ENCODE data around the gene CRYZL1.
A peak's percentile ranks its signal among the peaks of the same experiment; 100 is the strongest.

DNA sequence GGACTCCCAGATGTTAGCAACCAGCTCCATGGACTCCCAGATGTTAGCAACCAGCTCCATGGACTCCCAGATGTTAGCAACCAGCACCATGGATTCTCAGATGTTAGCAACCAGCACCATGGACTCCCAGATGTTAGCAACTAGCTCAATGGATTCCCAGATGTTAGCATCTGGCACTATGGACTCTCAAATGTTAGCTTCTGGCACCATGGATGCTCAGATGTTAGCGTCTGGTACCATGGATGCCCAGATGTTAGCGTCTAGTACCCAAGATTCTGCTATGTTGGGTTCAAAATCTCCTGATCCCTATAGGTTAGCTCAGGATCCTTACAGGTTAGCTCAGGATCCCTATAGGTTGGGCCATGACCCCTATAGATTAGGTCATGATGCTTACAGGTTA lies 89.9 kb downstream of the CRYZL1 start:
- no peak for TF ChIP-seq BACH1 (IDR thresholded peaks at IDR 0.05; ENCODE audit: low read length)
- TF ChIP-seq, protein P1, sequence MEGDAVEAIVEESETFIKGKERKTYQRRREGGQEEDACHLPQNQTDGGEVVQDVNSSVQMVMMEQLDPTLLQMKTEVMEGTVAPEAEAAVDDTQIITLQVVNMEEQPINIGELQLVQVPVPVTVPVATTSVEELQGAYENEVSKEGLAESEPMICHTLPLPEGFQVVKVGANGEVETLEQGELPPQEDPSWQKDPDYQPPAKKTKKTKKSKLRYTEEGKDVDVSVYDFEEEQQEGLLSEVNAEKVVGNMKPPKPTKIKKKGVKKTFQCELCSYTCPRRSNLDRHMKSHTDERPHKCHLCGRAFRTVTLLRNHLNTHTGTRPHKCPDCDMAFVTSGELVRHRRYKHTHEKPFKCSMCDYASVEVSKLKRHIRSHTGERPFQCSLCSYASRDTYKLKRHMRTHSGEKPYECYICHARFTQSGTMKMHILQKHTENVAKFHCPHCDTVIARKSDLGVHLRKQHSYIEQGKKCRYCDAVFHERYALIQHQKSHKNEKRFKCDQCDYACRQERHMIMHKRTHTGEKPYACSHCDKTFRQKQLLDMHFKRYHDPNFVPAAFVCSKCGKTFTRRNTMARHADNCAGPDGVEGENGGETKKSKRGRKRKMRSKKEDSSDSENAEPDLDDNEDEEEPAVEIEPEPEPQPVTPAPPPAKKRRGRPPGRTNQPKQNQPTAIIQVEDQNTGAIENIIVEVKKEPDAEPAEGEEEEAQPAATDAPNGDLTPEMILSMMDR (IDR thresholded peaks at IDR 0.05; ENCODE audit: control extremely low read depth in 1 of 3, insufficient read depth in 1 of 3, low read depth in 1 of 3, low read length in 3 of 3): no peak
- peak; percentile 4 to 28; a peak in 1 of 3 replicates for TF ChIP-seq POLR2A (IDR thresholded peaks at IDR 0.05; ENCODE audit: control extremely low read depth in 1 of 2, low read depth in 2 of 2, low read length in 2 of 2)
- TF ChIP-seq YY1 (IDR thresholded peaks at IDR 0.05; ENCODE audit: low read depth, low read length): no peak
- no peak for TF ChIP-seq JUND (IDR thresholded peaks at IDR 0.05; ENCODE audit: low read length)
- no peak for TF ChIP-seq RAD21 (IDR thresholded peaks at IDR 0.05 in 1 of 2, conservative IDR thresholded peaks at IDR 0.05 in 1 of 2; ENCODE audit: low read depth in 2 of 2, low read length in 2 of 2)
- TF ChIP-seq JUN (IDR thresholded peaks at IDR 0.05; ENCODE audit: low read depth, low read length): no peak
- TF ChIP-seq, protein P2, sequence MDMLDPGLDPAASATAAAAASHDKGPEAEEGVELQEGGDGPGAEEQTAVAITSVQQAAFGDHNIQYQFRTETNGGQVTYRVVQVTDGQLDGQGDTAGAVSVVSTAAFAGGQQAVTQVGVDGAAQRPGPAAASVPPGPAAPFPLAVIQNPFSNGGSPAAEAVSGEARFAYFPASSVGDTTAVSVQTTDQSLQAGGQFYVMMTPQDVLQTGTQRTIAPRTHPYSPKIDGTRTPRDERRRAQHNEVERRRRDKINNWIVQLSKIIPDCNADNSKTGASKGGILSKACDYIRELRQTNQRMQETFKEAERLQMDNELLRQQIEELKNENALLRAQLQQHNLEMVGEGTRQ (IDR thresholded peaks at IDR 0.05; ENCODE audit: low read length): no peak
- no peak for TF ChIP-seq PHF8 (conservative IDR thresholded peaks at IDR 0.05; ENCODE audit: low read depth, low read length)
- TF ChIP-seq POLR2AphosphoS5 (IDR thresholded peaks at IDR 0.05; ENCODE audit: low read depth, low read length): no peak
- no peak for TF ChIP-seq RFX5 (IDR thresholded peaks at IDR 0.05; ENCODE audit: borderline replicate concordance, low read depth, low read length)
- no peak for TF ChIP-seq TAF7 (optimal IDR thresholded peaks at IDR 0.05; ENCODE audit: borderline replicate concordance, low read depth, low read length)
- no peak for TF ChIP-seq EZH2 (IDR thresholded peaks at IDR 0.05; ENCODE audit: low read depth, low read length, severe bottlenecking)
- no peak for TF ChIP-seq CHD1 (IDR thresholded peaks at IDR 0.05; ENCODE audit: low read depth, low read length)

Measured in H1 (cell line).